GM19025 (cell line): ENCODE measurements around the gene TTYH3.

Experiments
- ATAC-seq: cut with Tn5 transposase; IDR thresholded peaks from one replicate; pipeline ENCODE4 v1.9.1; 2021; ENCODE audit warnings: mild to moderate bottlenecking, low read depth, moderate library complexity; ENCODE audit not compliant: unreplicated experiment

TTYH3 gene

GRCh38 chr7:2614631-2615330, 17.0 kb upstream of the TTYH3 start:
- ATAC-seq: no peak

- no peak for ATAC-seq
Observed at GRCh38 chr7:2616387-2617324, 15.1 kb upstream of the TTYH3 start.

DNA sequence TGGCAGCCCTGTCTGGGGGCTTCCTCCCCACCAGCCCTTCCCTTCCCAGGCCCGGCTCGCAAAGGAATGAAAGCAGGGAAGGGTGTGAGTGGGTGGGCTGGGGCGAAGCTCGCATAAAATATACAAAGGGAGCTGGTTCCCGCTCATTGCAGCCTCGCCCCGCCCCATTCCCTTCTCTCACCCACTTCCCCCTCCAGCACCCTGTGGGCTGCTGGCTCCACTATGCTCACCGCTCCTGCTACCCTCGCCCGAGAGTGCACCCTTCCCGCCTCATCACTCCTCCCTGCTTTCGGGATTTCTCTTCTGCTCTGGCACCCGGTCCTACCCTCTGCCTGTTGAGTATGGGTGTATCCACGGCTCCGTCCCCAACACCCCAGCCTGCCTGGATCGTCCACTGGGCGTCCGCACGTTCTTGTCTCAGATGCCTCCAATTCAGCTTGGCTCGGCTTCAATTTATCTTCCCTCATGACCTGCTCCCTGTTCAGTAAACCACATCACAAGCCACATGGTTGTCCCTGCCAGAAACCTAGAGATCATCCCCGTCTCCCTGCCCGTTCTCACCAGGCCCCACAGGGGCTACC, 14.4 kb upstream of the TTYH3 start:
- ATAC-seq: no peak

- ATAC-seq: no peak
Observed at GRCh38 chr7:2619116-2619515, 12.7 kb upstream of the TTYH3 start.

DNA sequence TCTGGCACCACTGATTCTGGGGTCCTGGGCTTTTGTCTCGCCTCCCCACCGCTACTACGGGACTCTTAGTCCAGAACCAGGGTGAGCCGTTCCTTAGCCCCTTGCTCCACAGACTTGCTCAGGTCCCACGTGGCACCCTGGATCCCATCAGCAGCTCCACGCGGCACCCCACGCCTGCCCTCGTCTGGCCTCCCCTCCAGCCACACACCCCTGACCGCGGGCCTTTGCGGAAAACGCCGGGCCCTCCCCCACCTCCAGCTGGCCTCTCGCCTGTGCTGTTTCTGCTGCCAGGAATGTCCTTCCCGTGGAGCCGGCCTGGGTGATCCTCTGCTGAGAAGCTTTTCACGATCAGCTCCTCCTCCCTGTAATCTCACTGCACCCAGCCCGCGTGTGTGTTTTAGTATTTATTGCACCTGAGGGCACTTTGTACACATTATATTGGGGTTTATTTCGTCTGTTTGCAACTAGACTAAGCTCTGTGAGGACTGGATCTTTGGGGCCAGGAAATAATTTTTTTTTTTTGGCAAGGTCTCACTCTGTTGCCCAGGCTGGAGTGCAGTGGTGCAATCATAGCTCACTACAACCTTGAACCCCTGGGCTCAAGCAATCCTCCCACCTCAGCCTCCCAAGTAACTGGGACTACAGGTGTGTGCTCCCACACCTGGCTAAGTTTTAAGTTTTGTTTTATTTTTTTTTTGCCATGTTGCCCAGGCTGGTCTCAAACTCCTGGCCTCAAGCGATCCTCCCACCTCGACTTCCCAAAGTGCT, 10.5 kb upstream of the TTYH3 start:
- ATAC-seq: no peak

DNA sequence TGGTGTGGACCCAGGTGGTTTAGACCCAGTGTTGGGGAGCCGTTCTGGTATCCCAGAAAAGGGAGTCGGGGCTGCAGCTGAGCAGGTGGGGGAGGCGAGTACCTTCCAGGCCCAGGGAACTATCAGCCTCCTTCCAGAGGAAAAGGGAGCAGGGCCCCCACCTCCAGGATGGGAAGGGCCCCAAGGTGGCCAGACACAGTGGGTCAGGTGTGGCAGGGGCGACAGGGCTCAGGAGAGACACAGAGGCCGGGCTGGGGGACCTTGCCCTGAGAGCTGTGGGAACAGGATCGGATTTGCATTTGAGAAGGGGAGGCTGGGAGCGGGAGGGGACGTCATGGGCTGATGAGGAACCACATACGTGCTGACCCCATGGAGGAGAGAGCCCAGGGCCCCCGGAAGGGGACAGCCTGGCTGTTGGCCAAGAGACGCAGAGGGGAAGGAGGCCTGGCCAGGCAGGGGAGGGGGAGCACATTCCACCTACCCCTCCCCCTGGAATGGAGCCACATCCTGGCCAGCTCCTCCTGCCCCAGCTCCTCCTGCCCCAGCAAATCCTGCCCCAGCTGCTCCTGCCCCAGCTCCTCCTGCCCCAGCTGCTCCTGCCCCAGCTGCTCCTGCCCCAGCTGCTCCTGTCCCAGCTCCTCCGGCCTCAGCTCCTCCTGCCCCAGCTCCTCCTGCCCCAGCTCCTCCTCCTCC, 9.7 kb upstream of the TTYH3 start:
- ATAC-seq: no peak

DNA sequence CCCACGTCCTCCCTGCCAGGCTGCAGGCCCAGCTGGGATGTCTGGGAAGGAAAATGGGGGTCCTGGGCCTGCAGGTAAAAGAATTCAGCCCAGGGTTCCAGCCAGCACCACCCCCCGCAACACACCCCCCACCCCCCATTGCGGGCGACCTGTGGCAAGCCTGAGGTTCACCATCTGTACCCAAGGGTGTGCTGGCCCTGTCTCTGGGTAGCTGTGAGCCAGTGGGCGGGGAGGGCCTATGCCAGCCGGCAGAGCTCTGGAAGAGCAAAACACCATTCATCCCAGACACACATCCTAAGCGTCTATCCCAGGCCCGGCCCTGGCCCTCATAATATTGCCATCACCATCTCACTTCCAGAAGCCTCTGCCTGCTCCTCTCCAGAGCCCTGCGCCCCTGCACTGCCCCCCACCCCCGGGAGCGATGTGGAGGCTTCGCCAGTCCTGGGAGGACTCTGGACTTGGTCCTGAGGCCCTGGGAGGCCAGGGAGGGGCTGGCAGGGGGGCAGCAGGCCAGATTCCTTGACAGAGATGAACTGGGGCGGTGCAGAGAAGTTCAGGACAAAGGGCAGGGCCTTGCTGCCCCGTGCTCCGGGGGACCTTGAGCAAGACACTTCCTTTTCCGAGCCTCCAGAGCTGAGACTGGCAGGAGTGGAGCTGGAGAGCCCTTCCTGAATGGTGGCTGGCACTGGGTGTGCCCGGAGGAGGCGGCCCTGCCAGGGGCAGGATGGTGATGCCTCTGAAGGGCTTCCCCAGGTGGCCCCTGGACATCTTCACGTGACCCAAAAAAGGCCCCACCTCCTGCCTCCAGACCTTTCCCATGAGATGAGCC, 8.7 kb upstream of the TTYH3 start:
- ATAC-seq: no peak

GRCh38 chr7:2623698-2624014, 8.1 kb upstream of the TTYH3 start:
- no peak for ATAC-seq

DNA sequence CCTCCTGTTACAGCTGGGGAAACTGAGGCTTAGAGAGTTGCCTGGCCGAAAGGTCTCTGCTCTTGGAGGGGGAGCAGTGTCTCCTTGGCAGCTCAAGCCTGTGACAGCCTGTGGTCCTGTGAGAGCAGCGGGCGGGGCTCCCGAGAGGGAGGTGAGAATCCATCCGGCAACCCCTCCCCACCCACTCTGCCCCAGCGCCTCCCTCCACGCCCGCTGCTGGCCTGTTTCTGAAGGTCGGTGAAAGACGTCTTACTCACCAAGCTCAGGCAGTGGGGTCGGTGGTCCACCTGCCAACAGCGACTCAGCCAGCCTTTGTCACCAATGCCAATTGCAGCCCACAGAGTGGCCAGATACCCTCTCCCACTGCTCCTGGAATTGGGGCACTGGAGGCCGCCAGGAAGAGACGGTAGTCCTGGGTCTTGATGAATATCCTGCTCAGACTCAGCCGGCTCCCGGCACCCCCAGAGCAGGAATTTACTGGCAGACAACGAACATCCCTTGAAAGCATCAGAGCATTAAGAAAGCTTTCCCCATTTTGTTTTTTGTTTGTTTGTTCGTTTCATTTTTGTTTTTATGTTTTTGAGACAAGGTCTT, 7.4 kb upstream of the TTYH3 start:
- ATAC-seq: no peak

DNA sequence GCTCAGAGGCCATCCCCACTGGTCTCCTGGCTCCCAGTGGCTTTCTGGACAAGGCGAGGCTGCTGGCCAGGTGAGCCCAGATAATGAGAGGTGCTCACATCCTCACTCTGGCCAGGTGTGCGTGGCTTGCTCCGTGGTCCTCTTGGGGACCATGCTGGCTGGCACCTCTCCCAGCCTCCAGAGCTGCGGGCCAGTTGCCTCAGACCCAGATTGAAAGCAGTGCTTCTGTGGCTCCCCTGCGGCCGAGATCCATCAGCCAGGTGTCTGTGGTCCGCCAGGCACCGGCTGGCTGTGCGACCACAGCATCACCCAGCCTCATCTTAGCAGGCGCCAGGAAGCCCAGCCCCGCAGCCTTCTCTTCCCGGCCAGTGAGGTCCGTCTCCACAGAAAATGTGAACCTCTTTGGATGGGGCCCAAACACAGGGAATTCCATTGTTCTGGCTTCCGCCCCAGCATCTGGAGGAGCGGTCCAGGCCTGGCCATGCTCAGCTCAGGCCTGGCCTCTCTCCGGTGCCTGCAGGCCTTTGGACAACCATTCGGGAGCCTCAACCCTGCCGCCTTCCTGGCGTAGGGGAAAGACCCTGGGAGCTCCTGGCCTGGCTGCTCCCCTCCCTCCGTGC, 5.2 kb upstream of the TTYH3 start:
- ATAC-seq: no peak

- ATAC-seq: no peak
Observed at GRCh38 chr7:2627258-2628129, 4.3 kb upstream of the TTYH3 start.

DNA sequence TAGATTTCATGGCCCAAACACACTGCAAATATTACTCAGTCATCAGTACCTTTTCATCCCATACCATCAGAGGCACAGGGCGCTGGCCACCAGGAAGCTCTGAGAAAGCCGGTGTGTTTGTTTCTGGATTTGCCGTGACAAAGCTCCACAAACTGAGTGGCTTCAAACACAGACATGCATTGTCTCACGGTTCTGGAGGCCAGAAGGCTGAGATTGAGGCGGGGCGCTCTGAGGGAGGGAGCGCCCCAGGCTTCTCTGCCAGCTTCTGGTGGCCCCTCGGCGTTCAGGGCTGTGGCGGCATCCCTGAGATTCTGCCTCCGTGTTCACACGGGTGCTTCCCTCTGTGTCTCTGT, 3.7 kb upstream of the TTYH3 start:
- ATAC-seq: no peak

- ATAC-seq: no peak
Observed at GRCh38 chr7:2628891-2629290, 2.9 kb upstream of the TTYH3 start.

GRCh38 chr7:2629746-2630681, 1.8 kb upstream of the TTYH3 start:
- ATAC-seq: no peak

DNA sequence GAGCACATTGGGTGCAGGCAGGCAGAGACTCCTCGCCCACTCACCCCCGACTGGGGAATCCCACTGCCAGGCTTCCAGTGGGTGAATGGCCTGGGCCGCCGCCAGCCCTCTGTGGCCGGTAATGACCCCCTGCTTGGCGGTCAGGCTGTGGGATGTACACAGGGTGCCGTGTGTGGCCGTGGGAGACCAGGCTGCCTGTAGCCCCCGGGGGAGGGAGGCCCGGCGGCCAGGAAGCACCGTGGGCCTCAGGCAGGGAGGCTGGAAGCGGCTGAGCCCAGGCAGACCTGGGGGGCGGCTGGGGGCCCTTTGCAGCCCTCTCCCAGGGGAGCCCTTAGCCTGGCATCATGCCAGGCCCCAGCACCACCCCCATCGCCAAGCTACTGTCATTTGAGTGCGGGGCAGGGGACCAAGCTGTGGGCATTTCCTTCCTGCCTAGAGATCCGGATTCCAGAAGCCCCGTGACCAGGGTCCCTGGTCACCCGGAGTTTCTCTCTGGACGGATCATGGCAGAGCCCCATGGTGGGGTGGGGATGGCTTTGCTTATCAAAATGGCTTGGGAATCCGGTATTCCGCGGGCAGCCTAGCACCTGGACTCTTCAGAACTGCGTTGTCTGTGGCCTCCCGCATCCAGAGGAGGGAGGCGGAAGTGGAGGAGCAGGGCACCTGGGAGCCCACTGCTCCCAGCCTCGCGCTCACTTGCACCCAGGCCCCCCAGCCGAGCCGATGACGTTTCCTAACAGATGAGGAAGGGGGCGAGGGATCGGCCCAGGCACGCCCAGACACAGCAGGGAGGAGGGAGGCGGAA, 1.1 kb downstream of the TTYH3 start:
- no peak for ATAC-seq
